DMS153 treated with DMSO at 0.1 percent for 48 hours (cell line): ENCODE results near the gene NPRL2.
A peak's percentile ranks its signal among the peaks of the same experiment; 100 is the strongest.

Experiments
- DNase-seq: peaks from one replicate; lab custom pipeline; 2025; ENCODE audit not compliant: unreplicated experiment; lab: John Stamatoyannopoulos, UW

Gene NPRL2

GRCh38 chr3:50327943-50328691 is 22.5 kb downstream of the NPRL2 start, which contains the start of gene TUSC2:
TSS of gene TUSC2 (minus strand) at chr3:50328223. CDS start at chr3:50328099, 124 bp downstream.
- DNase-seq, result peak; percentile 67

GRCh38 chr3:50327129-50327528 is 23.4 kb downstream of the NPRL2 start:
- no peak for DNase-seq

GRCh38 chr3:50326182-50326541 is 24.4 kb downstream of the NPRL2 start:
- DNase-seq, result no peak

- DNase-seq, result no peak
These were observed 24.9 kb downstream of the NPRL2 start for GRCh38 chr3:50325497-50326181.

GRCh38 chr3:50325113-50325480 is 25.5 kb downstream of the NPRL2 start:
- DNase-seq, result no peak

- DNase-seq, result no peak
These were observed 26.0 kb downstream of the NPRL2 start for GRCh38 chr3:50324351-50325112.

- DNase-seq, result no peak
These were observed 26.9 kb downstream of the NPRL2 start for GRCh38 chr3:50323614-50324199.

GRCh38 chr3:50323092-50323600 is 27.4 kb downstream of the NPRL2 start:
- peak; percentile 14 for DNase-seq

GRCh38 chr3:50322386-50323091 is 28.0 kb downstream of the NPRL2 start, which contains the start of gene HYAL2:
TSS of gene HYAL2 (minus strand) at chr3:50322745. CDS start at chr3:50320489, 2,256 bp downstream.
- DNase-seq, result peak; percentile 14

- DNase-seq, result no peak
These were observed 28.5 kb downstream of the NPRL2 start for GRCh38 chr3:50322115-50322385.

- DNase-seq, result peak; percentile 18
These were observed 29.1 kb downstream of the NPRL2 start for GRCh38 chr3:50321336-50322114.

- DNase-seq, result no peak
These were observed 29.7 kb downstream of the NPRL2 start for GRCh38 chr3:50320853-50321335.

- DNase-seq, result no peak
These were observed 30.5 kb downstream of the NPRL2 start for GRCh38 chr3:50319894-50320625.

GRCh38 chr3:50319181-50319893 is 31.2 kb downstream of the NPRL2 start:
- DNase-seq, result no peak

GRCh38 chr3:50318615-50319014 is 32.0 kb downstream of the NPRL2 start:
- no peak for DNase-seq

- DNase-seq, result no peak
These were observed 32.4 kb downstream of the NPRL2 start for GRCh38 chr3:50318163-50318562.

GRCh38 chr3:50317300-50317699 is 33.3 kb downstream of the NPRL2 start:
- DNase-seq, result no peak

GRCh38 chr3:50316657-50317242 is 33.8 kb downstream of the NPRL2 start:
- DNase-seq, result no peak
